ENCODE results near the gene MATN3.

GRCh38 chr2:20015482-20016083 is 3.1 kb upstream of the MATN3 start:
- TF ChIP-seq CTCF (IDR thresholded peaks at IDR 0.05; ENCODE audit: poor library complexity) (peak; percentile 63), EZH2 (IDR thresholded peaks at IDR 0.05; ENCODE audit: borderline replicate concordance) (no peak), EZH2phosphoT487 (IDR thresholded peaks at IDR 0.05; ENCODE audit: low read depth, severe bottlenecking, unreplicated experiment) (no peak)

Measured in hepatocyte (in vitro differentiated cells).